MM.1S (cell line): ENCODE measurements around the gene TMEM179.

Source experiments
- DNase-seq: peaks from one replicate; pipeline ENCODE4 v3.0.0-alpha.2; 2015
- H2AFZ ChIP-seq: fragments of 300-600 bp; sonication (generic); 2 replicates; pipeline ENCODE4 v1.6.0; 2016; ENCODE audit warnings: antibody characterized with exemption, low read length
- H3F3A ChIP-seq: fragments of 300-600 bp; sonication (generic); 2 replicates; pipeline ENCODE4 v1.6.1; 2016; ENCODE audit warnings: mild to moderate bottlenecking, antibody characterized with exemption, low read length, moderate library complexity, mixed read lengths; ENCODE audit not compliant: insufficient read depth
- H3K27ac ChIP-seq: fragments of 300-600 bp; sonication (generic); 2 replicates; pipeline ENCODE4 v1.5.1; 2016; ENCODE audit warnings: mild to moderate bottlenecking, low read length
- H3K27me3 ChIP-seq: fragments of 300-600 bp; sonication (generic); replicated peaks from 2 replicates; pipeline ENCODE4 v1.6.0; 2016; ENCODE audit warnings: low read length; ENCODE audit not compliant: insufficient read depth
- H3K36me3 ChIP-seq: fragments of 300-600 bp; sonication (generic); replicated peaks from 2 replicates; pipeline ENCODE4 v1.6.1; 2016; ENCODE audit warnings: mild to moderate bottlenecking, low read length, mixed read lengths; ENCODE audit not compliant: insufficient read depth
- H3K4me1 ChIP-seq: fragments of 300-600 bp; sonication (generic); 2 replicates; pipeline ENCODE4 v1.6.1; 2016; ENCODE audit warnings: low read length, mixed read lengths
- H3K4me2 ChIP-seq: fragments of 300-600 bp; sonication (generic); 2 replicates; pipeline ENCODE4 v1.6.0; 2016; ENCODE audit warnings: low read depth, low read length
- H3K4me3 ChIP-seq: fragments of 300-600 bp; sonication (generic); 2 replicates; pipeline ENCODE4 v1.5.1; 2016; ENCODE audit warnings: low read length, mixed read lengths
- H3K79me2 ChIP-seq: fragments of 300-600 bp; sonication (generic); 2 replicates; pipeline ENCODE4 v1.6.1; 2016; ENCODE audit warnings: mixed run types, low read length, mixed read lengths
- H3K9ac ChIP-seq: fragments of 300-600 bp; sonication (generic); 2 replicates; pipeline ENCODE4 v1.6.1; 2016; ENCODE audit warnings: low read length, mixed read lengths
- H3K9me2 ChIP-seq: fragments of 300-600 bp; sonication (generic); replicated peaks from 2 replicates; pipeline ENCODE4 v1.6.1; 2016; ENCODE audit warnings: mild to moderate bottlenecking, low read length, mixed read lengths; ENCODE audit not compliant: insufficient read depth
- H3K9me3 ChIP-seq: fragments of 300-600 bp; sonication (generic); replicated peaks from 2 replicates; pipeline ENCODE4 v1.6.1; 2016; ENCODE audit warnings: mild to moderate bottlenecking, low read length, mixed read lengths; ENCODE audit not compliant: insufficient read depth
- H4K20me1 ChIP-seq: fragments of 300-600 bp; sonication (generic); 2 replicates; pipeline ENCODE4 v1.6.1; 2016; ENCODE audit warnings: mild to moderate bottlenecking, low read length, moderate library complexity, mixed read lengths; ENCODE audit not compliant: insufficient read depth
- CTCF ChIP-seq: fragments of 300-600 bp; sonication (generic); IDR thresholded peaks from 2 replicates; pipeline ENCODE4 v1.5.1; 2016; ENCODE audit warnings: antibody characterized with exemption, low read length, mixed read lengths
- EZH2 ChIP-seq: fragments of 300-600 bp; sonication (generic); optimal IDR thresholded peaks from 2 replicates; pipeline ENCODE3; 2017; ENCODE audit warnings: low read depth, mild to moderate bottlenecking, antibody characterized with exemption, low read length, mixed read lengths
- EZH2phosphoT487 ChIP-seq: fragments of 300-600 bp; sonication (generic); IDR thresholded peaks from 2 replicates; pipeline ENCODE4 v1.6.1; 2018; ENCODE audit warnings: antibody characterized with exemption, low read length

The TMEM179 gene

GRCh38 chr14:104578321-104578720 lies 26.3 kb downstream of the TMEM179 start:
- no peaks in the 10 kb centered on the region for H3K36me3 ChIP-seq
- TF ChIP-seq CTCF (no peak), EZH2 (no peak), EZH2phosphoT487 (no peak)
- H3K9ac ChIP-seq: no peak overlapping the region
- H3K4me2 ChIP-seq: no peak overlapping the region
- no peaks in the 10 kb centered on the region for H3K4me1 ChIP-seq
- H3K4me3 ChIP-seq: no peak overlapping the region
- DNase-seq: no peak
- H3K27me3 ChIP-seq: peaks cover 34% of the 10 kb centered on the region
- H2AFZ ChIP-seq: no peak overlapping the region
- H3F3A ChIP-seq: no peaks in the 10 kb centered on the region
- no peaks in the 10 kb centered on the region for H3K9me2 ChIP-seq
- H3K79me2 ChIP-seq: no peaks in the 10 kb centered on the region
- H3K27ac ChIP-seq: no peak overlapping the region
- no peaks in the 10 kb centered on the region for H4K20me1 ChIP-seq
- no peaks in the 10 kb centered on the region for H3K9me3 ChIP-seq

- TF ChIP-seq EZH2: no peak
- TF ChIP-seq EZH2phosphoT487: no peak
- TF ChIP-seq CTCF: no peak
- Histone ChIP-seq H3K36me3 (no peaks in the 10 kb centered on the region), H3K79me2 (no peaks in the 10 kb centered on the region), H3K4me3 (no peak overlapping the region), H3K9ac (no peak overlapping the region), H3K27ac (no peak overlapping the region), H3K4me2 (no peak overlapping the region), H3K9me3 (no peaks in the 10 kb centered on the region), H4K20me1 (no peaks in the 10 kb centered on the region), H3K4me1 (no peaks in the 10 kb centered on the region), H2AFZ (no peak overlapping the region), H3K27me3 (peaks cover 34% of the 10 kb centered on the region), H3F3A (no peaks in the 10 kb centered on the region), H3K9me2 (no peaks in the 10 kb centered on the region)
- no peak for DNase-seq
Measured at GRCh38 chr14:104577847-104578301, 26.7 kb downstream of the TMEM179 start.

GRCh38 chr14:104577426-104577825 lies 27.1 kb downstream of the TMEM179 start:
- no peaks in the 10 kb centered on the region for H3K4me1 ChIP-seq
- H3K9me3 ChIP-seq: no peaks in the 10 kb centered on the region
- H3K36me3 ChIP-seq: no peaks in the 10 kb centered on the region
- no peak overlapping the region for H3K27ac ChIP-seq
- no peaks in the 10 kb centered on the region for H3K9me2 ChIP-seq
- no peak overlapping the region for H3K4me2 ChIP-seq
- H3K27me3 ChIP-seq: peaks cover 34% of the 10 kb centered on the region
- no peaks in the 10 kb centered on the region for H4K20me1 ChIP-seq
- H3F3A ChIP-seq: no peaks in the 10 kb centered on the region
- no peak for DNase-seq
- no peak overlapping the region for H2AFZ ChIP-seq
- H3K9ac ChIP-seq: no peak overlapping the region
- no peak for TF ChIP-seq EZH2
- no peak for TF ChIP-seq CTCF
- TF ChIP-seq EZH2phosphoT487: no peak
- H3K79me2 ChIP-seq: no peaks in the 10 kb centered on the region
- no peak overlapping the region for H3K4me3 ChIP-seq
